GM12864 (cell line): Measurements from ENCODE around the gene CCNL2.
"Not testable (repeated sequence)": the region's sequence is repeated elsewhere in the genome, so short reads cannot be mapped to it uniquely, and the experiment has no call there.

Source experiments
- DNase-seq: peaks from one replicate; pipeline ENCODE4 v3.0.0-alpha.2; 2011; ENCODE audit warnings: low read depth
- H3K4me3 ChIP-seq: 2 replicates; pipeline ENCODE4 v1.5.1; 2011; ENCODE audit warnings: mild to moderate bottlenecking, low read depth, low read length, control low read depth
- CTCF ChIP-seq: IDR thresholded peaks from 2 replicates; pipeline ENCODE4 v1.5.1; 2011; ENCODE audit warnings: low read depth, mild to moderate bottlenecking, moderate library complexity, low read length, control low read depth, inconsistent platforms; ENCODE audit errors: missing control alignments

Gene CCNL2

GRCh38 chr1:1399187-1399871 lies at the start of gene CCNL2:
TSS of gene CCNL2 (minus strand) at chr1:1399335. CDS start at chr1:1399306, 29 bp downstream.
- peak; percentile 61 for TF ChIP-seq CTCF
- DNase-seq: peak; percentile 96
- H3K4me3 ChIP-seq: peak within 1 kb of the TSS; percentile 96

- DNase-seq, H3K4me3 ChIP-seq: not testable (repeated sequence)
Observed at GRCh38 chr1:1446631-1447030, 47.5 kb upstream of the CCNL2 start.

GRCh38 chr1:1442069-1442770 lies 43.1 kb upstream of the CCNL2 start:
- TF ChIP-seq CTCF: no peak
- no peak overlapping the region for H3K4me3 ChIP-seq
- DNase-seq: no peak

GRCh38 chr1:1441002-1441888 lies 42.1 kb upstream of the CCNL2 start:
- H3K4me3 ChIP-seq: no peak overlapping the region
- peak; percentile 95 for TF ChIP-seq CTCF
- DNase-seq: no peak

GRCh38 chr1:1440262-1441001 lies 41.3 kb upstream of the CCNL2 start:
- H3K4me3 ChIP-seq: no peak overlapping the region
- no peak for DNase-seq
- TF ChIP-seq CTCF: no peak

GRCh38 chr1:1439546-1440261 lies 40.6 kb upstream of the CCNL2 start:
- no peak for TF ChIP-seq CTCF
- no peak overlapping the region for H3K4me3 ChIP-seq
- DNase-seq: no peak
